GM23338 (cell line): ENCODE measurements around the gene CPLANE1. TPM values are rescaled to one million over a fixed set of nuclear protein-coding genes. Genes with fewer than 3 reads are reported as not detected.

Experiments used
- ATAC-seq: fragments of 200-7000 bp; cut with Tn5 transposase; 3 replicates; pipeline ENCODE4 v1.9.1; 2020
- DNase-seq: peaks from one replicate; pipeline ENCODE4 v3.0.0-alpha.2; 2015; ENCODE audit warnings: low spot score
- H2AFZ ChIP-seq: fragments of 200-600 bp; sonication (generic); 2 replicates; pipeline ENCODE4 v1.8.0; 2016; ENCODE audit warnings: antibody characterized with exemption, mild to moderate bottlenecking, moderate library complexity
- H3F3A ChIP-seq: fragments of 200-600 bp; sonication (generic); replicated peaks from 2 replicates; pipeline ENCODE4 v1.8.0; 2017; ENCODE audit warnings: antibody characterized with exemption, mixed run types, low read depth
- H3K27ac ChIP-seq: fragments of 200-600 bp; sonication (generic); 2 replicates; pipeline ENCODE4 v1.6.1; 2016; ENCODE audit warnings: low read depth
- H3K27me3 ChIP-seq: fragments of 200-600 bp; sonication (generic); 2 replicates; pipeline ENCODE4 v1.8.0; 2016; ENCODE audit warnings: mild to moderate bottlenecking, mixed run types, moderate library complexity; ENCODE audit not compliant: insufficient read depth
- H3K36me3 ChIP-seq: fragments of 200-600 bp; sonication (generic); 2 replicates; pipeline ENCODE4 v1.8.0; 2016; ENCODE audit warnings: mild to moderate bottlenecking; ENCODE audit not compliant: insufficient read depth
- H3K4me1 ChIP-seq: fragments of 200-600 bp; sonication (generic); 2 replicates; pipeline ENCODE4 v1.8.0; 2016; ENCODE audit warnings: mild to moderate bottlenecking, moderate library complexity; ENCODE audit not compliant: insufficient read depth
- H3K4me2 ChIP-seq: fragments of 200-600 bp; sonication (generic); 2 replicates; pipeline ENCODE4 v1.7.1; 2017; ENCODE audit warnings: mixed run types
- H3K4me3 ChIP-seq: fragments of 200-600 bp; sonication (generic); 2 replicates; pipeline ENCODE4 v1.6.1; 2016; ENCODE audit warnings: mixed run types
- H3K79me2 ChIP-seq: fragments of 200-600 bp; sonication (generic); replicated peaks from 2 replicates; pipeline ENCODE4 v1.8.0; 2017; ENCODE audit warnings: mild to moderate bottlenecking; ENCODE audit not compliant: insufficient read depth
- H3K9me2 ChIP-seq: fragments of 200-600 bp; sonication (generic); 2 replicates; pipeline ENCODE4 v1.8.0; 2017; ENCODE audit not compliant: insufficient read depth
- H4K20me1 ChIP-seq: fragments of 200-600 bp; sonication (generic); replicated peaks from 2 replicates; pipeline ENCODE4 v1.8.0; 2017; ENCODE audit warnings: mild to moderate bottlenecking; ENCODE audit not compliant: insufficient read depth
- H3K27ac Mint-ChIP-seq: 2 replicates; pipeline ENCODE4 v1.8.0; 2020; ENCODE audit warnings: inconsistent platforms, mild to moderate bottlenecking, moderate library complexity, mixed read lengths
- H3K27me3 Mint-ChIP-seq: 3 replicates; pipeline ENCODE4 v1.8.0; 2022; ENCODE audit warnings: low read depth, mild to moderate bottlenecking, moderate library complexity, mixed read lengths, inconsistent platforms; ENCODE audit not compliant: insufficient read depth, poor library complexity
- H3K36me3 Mint-ChIP-seq: 3 replicates; pipeline ENCODE4 v1.8.0; 2021; ENCODE audit warnings: low read depth, mild to moderate bottlenecking, inconsistent platforms, moderate library complexity, mixed read lengths
- H3K4me1 Mint-ChIP-seq: 3 replicates; pipeline ENCODE4 v1.8.0; 2020; ENCODE audit warnings: mild to moderate bottlenecking, inconsistent platforms, mixed read lengths
- H3K4me3 Mint-ChIP-seq: 3 replicates; pipeline ENCODE4 v1.8.0; 2021; ENCODE audit warnings: moderate library complexity, mild to moderate bottlenecking, inconsistent platforms, mixed read lengths
- H3K9me3 Mint-ChIP-seq: 3 replicates; pipeline ENCODE4 v1.8.0; 2020; ENCODE audit warnings: moderate library complexity, mild to moderate bottlenecking, inconsistent platforms, mixed read lengths
- EZH2 ChIP-seq: fragments of 200-600 bp; sonication (generic); IDR thresholded peaks from one replicate; pipeline ENCODE4 v1.8.0; 2017; ENCODE audit warnings: antibody characterized with exemption, mild to moderate bottlenecking, low read depth; ENCODE audit not compliant: unreplicated experiment
- EZH2phosphoT487 ChIP-seq: fragments of 200-600 bp; sonication (generic); IDR thresholded peaks from one replicate; pipeline ENCODE4 v1.8.1; 2018; ENCODE audit warnings: antibody characterized with exemption; ENCODE audit not compliant: unreplicated experiment
- JUNB ChIP-seq: IDR thresholded peaks from one replicate; pipeline ENCODE4 v1.6.1; 2016; ENCODE audit warnings: antibody characterized with exemption; ENCODE audit not compliant: unreplicated experiment
- NANOG ChIP-seq: IDR thresholded peaks from 2 replicates; pipeline ENCODE4 v1.6.1; 2016; ENCODE audit warnings: antibody characterized with exemption, borderline replicate concordance
- POLR2AphosphoS5 ChIP-seq: IDR thresholded peaks from 2 replicates; pipeline ENCODE4 v1.6.1; 2016; ENCODE audit warnings: antibody characterized with exemption, low read depth
- STAT1 ChIP-seq: IDR thresholded peaks from one replicate; pipeline ENCODE4 v1.6.1; 2016; ENCODE audit warnings: antibody characterized with exemption; ENCODE audit not compliant: unreplicated experiment
- ZNF114 ChIP-seq: fragments of 250-450 bp; sonication (Bioruptor Pico); IDR thresholded peaks from 2 replicates; pipeline ENCODE4 v1.5.0; 2020; ENCODE audit warnings: mild to moderate bottlenecking, moderate library complexity
- ZNF331 ChIP-seq: fragments of 250-450 bp; sonication (Bioruptor Pico); IDR thresholded peaks from 2 replicates; pipeline ENCODE4 v1.5.0; 2020; ENCODE audit warnings: low read depth, mild to moderate bottlenecking, moderate library complexity
- polyA plus RNA-seq: library from polyadenylated mRNA; unstranded; fragments of >200 nt; fragmentation: Nextera tagmentation; extraction: Ambion mirVana; gene quantifications from 2 replicates; pipeline ENCODE4 v1.2.1, GENCODE V29; 2016
- total RNA-seq: library from RNA; depleted of rRNA; stranded (reverse); fragments of >200 nt; shearing (Covaris generic); gene quantifications from 2 replicates; pipeline ENCODE4 v1.2.3, GENCODE V29; 2014
- TF ChIP-seq, protein P1 (sequence below): IDR thresholded peaks from 2 replicates; pipeline ENCODE4 v1.6.1; 2016; ENCODE audit warnings: antibody characterized with exemption
- TF ChIP-seq, protein P2 (sequence below), 2 experiments: fragments of 200-600 bp in 1 of 2; sonication (generic) in 1 of 2; conservative IDR thresholded peaks; 2 replicates each; pipeline versions ENCODE4 v1.5.1 to v1.6.1; 2016 to 2017; ENCODE audit warnings: antibody characterized with exemption in 2 of 2, low read depth in 2 of 2, mild to moderate bottlenecking in 2 of 2, moderate library complexity in 1 of 2
- TF ChIP-seq, protein P3 (sequence below): IDR thresholded peaks from one replicate; pipeline ENCODE4 v1.6.1; 2018; ENCODE audit warnings: antibody characterized with exemption; ENCODE audit not compliant: unreplicated experiment

CPLANE1 gene
- total and polyA plus RNA-seq, 2 experiments from 2014 or later = 5.1 to 8.3 TPM

DNA sequence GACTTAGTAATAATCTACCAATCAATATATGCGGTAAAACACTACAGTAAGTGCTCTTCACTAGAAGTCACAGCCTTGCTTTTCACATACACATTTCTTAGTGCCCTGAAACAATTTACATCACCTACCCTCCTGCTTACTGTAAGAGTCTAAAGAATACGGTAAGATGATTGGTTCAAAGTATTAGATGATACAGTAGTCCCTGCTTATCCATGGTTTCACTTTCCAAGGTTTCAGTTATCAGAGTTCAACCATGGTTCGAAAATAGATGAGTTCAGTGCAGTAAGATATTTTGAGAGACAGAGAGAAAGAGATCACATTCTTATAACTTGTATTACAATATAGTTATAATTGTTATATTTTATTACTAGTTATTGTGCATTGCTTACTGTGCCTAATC is 83.0 kb downstream of the CPLANE1 start:
- no peaks in the 10 kb centered on the region for H3K27me3 Mint-ChIP-seq
- Histone ChIP-seq H3K36me3 (no peaks in the 10 kb centered on the region; the same call in 1 of the 2 replicates), H3K9me2 (no peaks in the 10 kb centered on the region), H3K27ac (no peak overlapping the region), H3K79me2 (no peaks in the 10 kb centered on the region), H4K20me1 (no peaks in the 10 kb centered on the region), H3K4me2 (no peak overlapping the region), H3K4me3 (no peak overlapping the region), H3K27me3 (no peaks in the 10 kb centered on the region), H2AFZ (no peak overlapping the region), H3F3A (no peaks in the 10 kb centered on the region), H3K4me1 (no peaks in the 10 kb centered on the region)
- TF ChIP-seq EZH2phosphoT487 (no peak), ZNF114 (CRISPR knock-in tag) (no peak), NANOG (no peak), STAT1 (no peak)
- TF ChIP-seq, protein P1, sequence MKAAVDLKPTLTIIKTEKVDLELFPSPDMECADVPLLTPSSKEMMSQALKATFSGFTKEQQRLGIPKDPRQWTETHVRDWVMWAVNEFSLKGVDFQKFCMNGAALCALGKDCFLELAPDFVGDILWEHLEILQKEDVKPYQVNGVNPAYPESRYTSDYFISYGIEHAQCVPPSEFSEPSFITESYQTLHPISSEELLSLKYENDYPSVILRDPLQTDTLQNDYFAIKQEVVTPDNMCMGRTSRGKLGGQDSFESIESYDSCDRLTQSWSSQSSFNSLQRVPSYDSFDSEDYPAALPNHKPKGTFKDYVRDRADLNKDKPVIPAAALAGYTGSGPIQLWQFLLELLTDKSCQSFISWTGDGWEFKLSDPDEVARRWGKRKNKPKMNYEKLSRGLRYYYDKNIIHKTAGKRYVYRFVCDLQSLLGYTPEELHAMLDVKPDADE = no peak
- TF ChIP-seq, protein P2, sequence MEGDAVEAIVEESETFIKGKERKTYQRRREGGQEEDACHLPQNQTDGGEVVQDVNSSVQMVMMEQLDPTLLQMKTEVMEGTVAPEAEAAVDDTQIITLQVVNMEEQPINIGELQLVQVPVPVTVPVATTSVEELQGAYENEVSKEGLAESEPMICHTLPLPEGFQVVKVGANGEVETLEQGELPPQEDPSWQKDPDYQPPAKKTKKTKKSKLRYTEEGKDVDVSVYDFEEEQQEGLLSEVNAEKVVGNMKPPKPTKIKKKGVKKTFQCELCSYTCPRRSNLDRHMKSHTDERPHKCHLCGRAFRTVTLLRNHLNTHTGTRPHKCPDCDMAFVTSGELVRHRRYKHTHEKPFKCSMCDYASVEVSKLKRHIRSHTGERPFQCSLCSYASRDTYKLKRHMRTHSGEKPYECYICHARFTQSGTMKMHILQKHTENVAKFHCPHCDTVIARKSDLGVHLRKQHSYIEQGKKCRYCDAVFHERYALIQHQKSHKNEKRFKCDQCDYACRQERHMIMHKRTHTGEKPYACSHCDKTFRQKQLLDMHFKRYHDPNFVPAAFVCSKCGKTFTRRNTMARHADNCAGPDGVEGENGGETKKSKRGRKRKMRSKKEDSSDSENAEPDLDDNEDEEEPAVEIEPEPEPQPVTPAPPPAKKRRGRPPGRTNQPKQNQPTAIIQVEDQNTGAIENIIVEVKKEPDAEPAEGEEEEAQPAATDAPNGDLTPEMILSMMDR (conservative IDR thresholded peaks at IDR 0.05; ENCODE audit: low read depth in 2 of 2) = no peak
- TF ChIP-seq, protein P3, sequence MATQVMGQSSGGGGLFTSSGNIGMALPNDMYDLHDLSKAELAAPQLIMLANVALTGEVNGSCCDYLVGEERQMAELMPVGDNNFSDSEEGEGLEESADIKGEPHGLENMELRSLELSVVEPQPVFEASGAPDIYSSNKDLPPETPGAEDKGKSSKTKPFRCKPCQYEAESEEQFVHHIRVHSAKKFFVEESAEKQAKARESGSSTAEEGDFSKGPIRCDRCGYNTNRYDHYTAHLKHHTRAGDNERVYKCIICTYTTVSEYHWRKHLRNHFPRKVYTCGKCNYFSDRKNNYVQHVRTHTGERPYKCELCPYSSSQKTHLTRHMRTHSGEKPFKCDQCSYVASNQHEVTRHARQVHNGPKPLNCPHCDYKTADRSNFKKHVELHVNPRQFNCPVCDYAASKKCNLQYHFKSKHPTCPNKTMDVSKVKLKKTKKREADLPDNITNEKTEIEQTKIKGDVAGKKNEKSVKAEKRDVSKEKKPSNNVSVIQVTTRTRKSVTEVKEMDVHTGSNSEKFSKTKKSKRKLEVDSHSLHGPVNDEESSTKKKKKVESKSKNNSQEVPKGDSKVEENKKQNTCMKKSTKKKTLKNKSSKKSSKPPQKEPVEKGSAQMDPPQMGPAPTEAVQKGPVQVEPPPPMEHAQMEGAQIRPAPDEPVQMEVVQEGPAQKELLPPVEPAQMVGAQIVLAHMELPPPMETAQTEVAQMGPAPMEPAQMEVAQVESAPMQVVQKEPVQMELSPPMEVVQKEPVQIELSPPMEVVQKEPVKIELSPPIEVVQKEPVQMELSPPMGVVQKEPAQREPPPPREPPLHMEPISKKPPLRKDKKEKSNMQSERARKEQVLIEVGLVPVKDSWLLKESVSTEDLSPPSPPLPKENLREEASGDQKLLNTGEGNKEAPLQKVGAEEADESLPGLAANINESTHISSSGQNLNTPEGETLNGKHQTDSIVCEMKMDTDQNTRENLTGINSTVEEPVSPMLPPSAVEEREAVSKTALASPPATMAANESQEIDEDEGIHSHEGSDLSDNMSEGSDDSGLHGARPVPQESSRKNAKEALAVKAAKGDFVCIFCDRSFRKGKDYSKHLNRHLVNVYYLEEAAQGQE = no peak
- DNase-seq (no peak), ATAC-seq (no peak)
- H3K4me3 Mint-ChIP-seq = no peak overlapping the region
- H3K27ac Mint-ChIP-seq = no peak overlapping the region
- no peaks in the 10 kb centered on the region for H3K4me1 Mint-ChIP-seq
- H3K9me3 Mint-ChIP-seq = no peaks in the 10 kb centered on the region
- peaks cover 4% of the 10 kb centered on the region; the same call in 1 of the 3 replicates for H3K36me3 Mint-ChIP-seq

DNA sequence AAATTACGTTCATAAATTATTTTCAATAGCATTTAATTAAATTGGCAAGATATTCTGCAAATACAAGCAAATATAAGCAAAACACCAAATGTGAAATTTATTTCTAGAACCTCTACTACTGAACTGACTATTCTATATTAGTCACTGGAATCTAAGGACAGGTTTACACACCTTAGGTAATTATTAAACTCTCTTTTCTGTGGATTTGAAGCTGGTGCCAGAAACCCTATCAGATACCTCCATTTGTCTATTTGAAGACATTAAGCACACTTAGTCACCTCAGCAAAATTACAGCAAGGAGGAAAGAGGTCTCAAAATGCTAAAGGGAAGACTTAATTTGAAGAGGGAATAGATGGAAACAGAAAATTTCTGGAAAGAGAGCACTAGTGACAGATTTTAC is 83.4 kb downstream of the CPLANE1 start:
- Histone ChIP-seq H3K79me2 (no peaks in the 10 kb centered on the region), H3K36me3 (no peaks in the 10 kb centered on the region; the same call in 1 of the 2 replicates), H3K9me2 (no peaks in the 10 kb centered on the region), H4K20me1 (no peaks in the 10 kb centered on the region), H2AFZ (no peak overlapping the region), H3K4me2 (no peak overlapping the region), H3K4me1 (no peaks in the 10 kb centered on the region), H3K4me3 (no peak overlapping the region), H3F3A (no peaks in the 10 kb centered on the region), H3K27ac (no peak overlapping the region), H3K27me3 (no peaks in the 10 kb centered on the region)
- Mint-ChIP-seq H3K9me3 (no peaks in the 10 kb centered on the region), H3K4me1 (no peaks in the 10 kb centered on the region), H3K27me3 (no peaks in the 10 kb centered on the region), H3K27ac (no peak overlapping the region), H3K4me3 (no peak overlapping the region), H3K36me3 (peaks cover 4% of the 10 kb centered on the region; the same call in 1 of the 3 replicates)
- DNase-seq (no peak), ATAC-seq (no peak)
- TF ChIP-seq POLR2AphosphoS5 (no peak), STAT1 (no peak), NANOG (no peak), EZH2 (no peak), ZNF114 (CRISPR knock-in tag) (no peak), JUNB (no peak), ZNF331 (CRISPR knock-in tag) (no peak)
- TF ChIP-seq, protein P2 (conservative IDR thresholded peaks at IDR 0.05; ENCODE audit: low read depth in 2 of 2) = no peak
- TF ChIP-seq, protein P1 = no peak
